NCI-H510A (cell line): ENCODE results near the gene GDE1.
A peak's percentile ranks its signal among the peaks of the same experiment; 100 is the strongest.
"Not testable (repeated sequence)": the region's sequence is repeated elsewhere in the genome, so short reads cannot be mapped to it uniquely, and the experiment has no call there.

ENCODE experiments used
- DNase-seq: peaks from one replicate; lab custom pipeline; 2025; lab: John Stamatoyannopoulos, UW

Gene GDE1

GRCh38 chr16:19521471-19522396, at the start of gene GDE1:
Gene GDE1 (minus strand): TSS chr16:19522098. CDS start chr16:19521964, 134 bp downstream.
- peak; percentile 95 for DNase-seq

GRCh38 chr16:19567560-19567959, 45.7 kb upstream of the GDE1 start:
- DNase-seq = no peak

- no peak for DNase-seq
These were observed 44.5 kb upstream of the GDE1 start for GRCh38 chr16:19566362-19566761.

GRCh38 chr16:19563377-19563776, 41.5 kb upstream of the GDE1 start:
- no peak for DNase-seq

- DNase-seq = no peak
These were observed 38.2 kb upstream of the GDE1 start for GRCh38 chr16:19560078-19560477.

GRCh38 chr16:19559242-19559910, 37.5 kb upstream of the GDE1 start:
- no peak for DNase-seq

- DNase-seq = no peak
These were observed 34.3 kb upstream of the GDE1 start for GRCh38 chr16:19555938-19556771.

- DNase-seq = peak; percentile 99
These were observed 33.5 kb upstream of the GDE1 start, which contains the start of gene VPS35L for GRCh38 chr16:19555186-19555937. Gene VPS35L (plus strand): TSS chr16:19555703. CDS start chr16:19555730, 27 bp downstream.

- no peak for DNase-seq
These were observed 27.8 kb upstream of the GDE1 start for GRCh38 chr16:19549673-19550072.

- no peak for DNase-seq
These were observed 26.2 kb upstream of the GDE1 start for GRCh38 chr16:19548144-19548543.

- not testable (repeated sequence) for DNase-seq
These were observed 21.5 kb upstream of the GDE1 start for GRCh38 chr16:19543278-19543996.

- peak; percentile 94 for DNase-seq
These were observed 20.4 kb upstream of the GDE1 start for GRCh38 chr16:19542138-19542821.

GRCh38 chr16:19540241-19540970, 18.5 kb upstream of the GDE1 start:
- no peak for DNase-seq

- DNase-seq = no peak
These were observed 10.7 kb upstream of the GDE1 start for GRCh38 chr16:19532601-19533000.

GRCh38 chr16:19528666-19529065, 6.8 kb upstream of the GDE1 start:
- DNase-seq = no peak

- no peak for DNase-seq
These were observed 5.3 kb upstream of the GDE1 start for GRCh38 chr16:19527161-19527560.

GRCh38 chr16:19525385-19525723, 3.5 kb upstream of the GDE1 start:
- DNase-seq = no peak

- DNase-seq = no peak
These were observed 2.9 kb upstream of the GDE1 start for GRCh38 chr16:19524616-19525384.

- DNase-seq = no peak
These were observed 2.4 kb upstream of the GDE1 start for GRCh38 chr16:19524356-19524615.
